Brain microvascular endothelial cell (primary cell): ENCODE measurements around the gene HBS1L.

ENCODE experiments used
- DNase-seq: peaks from one replicate; pipeline ENCODE4 v3.0.0-alpha.2; 2020
- H3K27ac ChIP-seq: fragments of 250-450 bp; sonication (Bioruptor Pico); 2 replicates; pipeline ENCODE4 v1.5.1; 2020; ENCODE audit warnings: mild to moderate bottlenecking, moderate library complexity
- H3K27me3 ChIP-seq: fragments of 250-450 bp; sonication (Bioruptor Pico); replicated peaks from 2 replicates; pipeline ENCODE4 v1.5.1; 2020; ENCODE audit warnings: mild to moderate bottlenecking
- H3K36me3 ChIP-seq: fragments of 250-450 bp; sonication (Bioruptor Pico); replicated peaks from 2 replicates; pipeline ENCODE4 v1.5.1; 2020; ENCODE audit warnings: mild to moderate bottlenecking
- H3K4me3 ChIP-seq: 2 replicates; pipeline ENCODE4 v1.5.1; 2011; ENCODE audit warnings: low read depth, mild to moderate bottlenecking, control low read depth, low read length, moderate library complexity
- CTCF ChIP-seq: IDR thresholded peaks from 2 replicates; pipeline ENCODE4 v1.5.1; 2011; ENCODE audit warnings: low read depth, mild to moderate bottlenecking, moderate library complexity, low read length, control low read depth, inconsistent platforms; ENCODE audit errors: missing control alignments
- in situ Hi-C: cut with HindIII; loops from 2 replicates; pipeline ENCODE4 v1.10.0; 2017; ENCODE audit warnings: low sequenced_read_pairs, low pct_ligation_motif_present

HBS1L gene

GRCh38 chr6:134925800-134926199, 128.8 kb downstream of the HBS1L start:
- no peak for TF ChIP-seq CTCF
- in situ Hi-C loops, result no loop called here
- no peak overlapping the region for H3K4me3 ChIP-seq
- no peaks in the 10 kb centered on the region for H3K27me3 ChIP-seq
- no peak overlapping the region for H3K27ac ChIP-seq
- H3K36me3 ChIP-seq, result no peaks in the 10 kb centered on the region
- DNase-seq, result no peak

- Histone ChIP-seq H3K27me3 (no peaks in the 10 kb centered on the region), H3K4me3 (no peak overlapping the region), H3K27ac (no peak overlapping the region), H3K36me3 (no peaks in the 10 kb centered on the region)
- in situ Hi-C loops, result no loop called here
- TF ChIP-seq CTCF, result no peak
- DNase-seq, result no peak
Observed at GRCh38 chr6:134921721-134922261, 132.8 kb downstream of the HBS1L start.

GRCh38 chr6:134921276-134921675, 133.3 kb downstream of the HBS1L start:
- in situ Hi-C loops, result no loop called here
- H3K36me3 ChIP-seq, result no peaks in the 10 kb centered on the region
- DNase-seq, result no peak
- no peak overlapping the region for H3K27ac ChIP-seq
- no peaks in the 10 kb centered on the region for H3K27me3 ChIP-seq
- no peak for TF ChIP-seq CTCF
- H3K4me3 ChIP-seq, result no peak overlapping the region

- in situ Hi-C loops, result no loop called here
- Histone ChIP-seq H3K36me3 (no peaks in the 10 kb centered on the region), H3K4me3 (no peak overlapping the region), H3K27me3 (no peaks in the 10 kb centered on the region), H3K27ac (no peak overlapping the region)
- DNase-seq, result no peak
- no peak for TF ChIP-seq CTCF
Observed at GRCh38 chr6:134920422-134920821, 134.2 kb downstream of the HBS1L start.

GRCh38 chr6:134918418-134918961, 136.1 kb downstream of the HBS1L start:
- DNase-seq, result no peak
- Histone ChIP-seq H3K4me3 (no peak overlapping the region), H3K27me3 (no peaks in the 10 kb centered on the region), H3K27ac (no peak overlapping the region), H3K36me3 (no peaks in the 10 kb centered on the region)
- TF ChIP-seq CTCF, result peak; percentile 18
- in situ Hi-C loops, result no loop called here

GRCh38 chr6:134911547-134911946, 143.1 kb downstream of the HBS1L start:
- DNase-seq, result peak; percentile 58
- peak overlapping the region; percentile 55 for H3K27ac ChIP-seq
- H3K4me3 ChIP-seq, result no peak overlapping the region
- no peaks in the 10 kb centered on the region for H3K27me3 ChIP-seq
- in situ Hi-C loops, result no loop called here
- no peak for TF ChIP-seq CTCF
- H3K36me3 ChIP-seq, result no peaks in the 10 kb centered on the region
